ENCODE measurements around the gene MALSU1.

DNA sequence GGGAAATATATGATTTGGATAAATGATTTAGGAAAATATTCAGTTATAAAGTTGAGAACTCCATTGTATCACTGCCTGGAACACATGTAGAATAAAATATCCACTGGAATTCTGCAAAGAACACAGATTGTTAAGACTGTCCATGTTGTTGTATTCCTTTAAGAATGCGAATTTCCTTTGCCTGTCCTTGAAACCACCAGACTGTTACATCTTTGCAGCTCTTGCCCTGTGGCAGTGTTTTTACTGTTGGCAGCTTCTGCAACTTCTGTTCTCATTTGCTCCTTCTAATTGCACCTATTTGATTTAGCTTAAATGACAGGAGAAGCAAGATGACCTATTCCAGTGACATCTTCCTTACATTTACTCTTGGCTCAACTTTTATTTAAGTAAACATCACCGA, 39.7 kb downstream of the MALSU1 start:
- TF ChIP-seq POLR2A (IDR thresholded peaks at IDR 0.05) = no peak
- TF ChIP-seq, protein P1, sequence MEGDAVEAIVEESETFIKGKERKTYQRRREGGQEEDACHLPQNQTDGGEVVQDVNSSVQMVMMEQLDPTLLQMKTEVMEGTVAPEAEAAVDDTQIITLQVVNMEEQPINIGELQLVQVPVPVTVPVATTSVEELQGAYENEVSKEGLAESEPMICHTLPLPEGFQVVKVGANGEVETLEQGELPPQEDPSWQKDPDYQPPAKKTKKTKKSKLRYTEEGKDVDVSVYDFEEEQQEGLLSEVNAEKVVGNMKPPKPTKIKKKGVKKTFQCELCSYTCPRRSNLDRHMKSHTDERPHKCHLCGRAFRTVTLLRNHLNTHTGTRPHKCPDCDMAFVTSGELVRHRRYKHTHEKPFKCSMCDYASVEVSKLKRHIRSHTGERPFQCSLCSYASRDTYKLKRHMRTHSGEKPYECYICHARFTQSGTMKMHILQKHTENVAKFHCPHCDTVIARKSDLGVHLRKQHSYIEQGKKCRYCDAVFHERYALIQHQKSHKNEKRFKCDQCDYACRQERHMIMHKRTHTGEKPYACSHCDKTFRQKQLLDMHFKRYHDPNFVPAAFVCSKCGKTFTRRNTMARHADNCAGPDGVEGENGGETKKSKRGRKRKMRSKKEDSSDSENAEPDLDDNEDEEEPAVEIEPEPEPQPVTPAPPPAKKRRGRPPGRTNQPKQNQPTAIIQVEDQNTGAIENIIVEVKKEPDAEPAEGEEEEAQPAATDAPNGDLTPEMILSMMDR (IDR thresholded peaks at IDR 0.05) = no peak

Data from thyroid gland (tissue), 4 donors.